ENCODE results near the gene MAP3K20.

MAP3K20 gene

DNA sequence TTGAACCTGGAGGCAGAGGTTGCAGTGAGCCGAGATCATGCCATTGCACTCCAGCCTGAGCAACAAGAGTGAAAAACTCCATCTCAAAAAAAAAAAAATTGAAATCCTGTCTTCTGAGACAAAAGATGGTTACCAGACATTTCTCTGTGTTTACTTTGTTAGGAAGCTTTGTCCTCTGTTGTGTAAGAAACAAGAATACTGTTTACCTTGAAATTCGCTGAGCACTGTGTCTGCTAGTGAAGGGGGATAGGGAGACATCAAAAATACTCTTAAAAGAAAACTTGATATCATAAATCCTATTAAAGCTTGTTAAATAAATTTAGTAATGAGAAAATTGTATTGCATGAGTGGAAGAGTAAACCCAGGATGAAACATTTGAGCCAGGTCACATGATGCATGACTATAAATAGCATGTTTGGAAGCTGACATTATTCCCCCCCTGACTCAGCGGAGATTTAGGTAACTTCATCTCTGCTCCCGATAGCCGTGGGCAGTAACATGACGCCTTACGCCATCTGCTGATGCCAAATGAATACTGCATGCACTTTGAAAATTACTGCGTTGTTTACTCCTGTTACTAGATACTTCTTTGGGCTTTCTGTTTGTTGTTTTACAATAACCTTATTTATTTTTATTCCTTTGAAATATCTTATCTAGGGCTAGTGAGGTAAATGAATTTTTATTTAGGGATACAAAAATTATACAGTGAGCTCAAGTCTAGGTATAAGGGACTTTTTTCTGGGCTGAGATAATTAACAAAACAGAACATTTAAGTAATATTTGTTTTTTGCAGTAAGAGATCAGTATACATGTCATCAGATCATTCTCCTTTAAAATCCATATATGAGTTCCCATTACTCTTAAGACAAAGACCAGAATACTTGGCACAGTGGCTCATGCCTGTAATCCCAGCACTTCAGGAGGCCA is 134.9 kb downstream of the MAP3K20 start:
- DNase-seq (ENCODE audit: low read depth) = peak; percentile 95
- peak; percentile 89 for TF ChIP-seq CTCF (IDR thresholded peaks at IDR 0.05; ENCODE audit: insufficient read depth, low read depth, low read length, missing control alignments)
- no peak overlapping the region for H3K4me3 ChIP-seq (ENCODE audit: low read length)

- no peak for TF ChIP-seq CTCF (IDR thresholded peaks at IDR 0.05; ENCODE audit: insufficient read depth, low read depth, low read length, missing control alignments)
- DNase-seq (ENCODE audit: low read depth) = no peak
These were observed 137.5 kb downstream of the MAP3K20 start for GRCh38 chr2:173213181-173213580.

DNA sequence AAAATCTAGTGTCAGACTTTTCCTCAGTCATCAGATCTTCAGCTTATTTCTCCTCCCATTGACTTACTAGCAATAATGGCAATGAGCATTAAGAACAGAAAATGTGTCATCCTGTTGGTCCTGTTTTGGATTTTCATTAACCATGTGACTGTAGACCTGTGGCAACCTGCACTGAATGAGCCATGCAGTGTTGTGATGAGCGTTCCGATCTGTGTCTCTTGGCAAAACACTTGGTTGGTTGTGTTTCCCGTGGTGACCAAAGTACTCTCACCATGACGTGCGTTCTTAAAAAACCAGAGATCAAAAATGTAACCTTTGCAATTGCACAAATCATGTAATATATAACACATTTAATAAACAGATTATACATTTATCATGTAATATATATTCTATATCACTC is 138.6 kb downstream of the MAP3K20 start:
- H3K4me3 ChIP-seq (ENCODE audit: low read length) = no peak overlapping the region
- TF ChIP-seq CTCF (IDR thresholded peaks at IDR 0.05; ENCODE audit: insufficient read depth, low read depth, low read length, missing control alignments) = no peak
- peak; percentile 99 for DNase-seq (ENCODE audit: low read depth)

More at GRCh38 chr2:173213181-173213580, 137.5 kb downstream of the MAP3K20 start:
- no peak overlapping the region for H3K4me3 ChIP-seq (ENCODE audit: low read length)

GRCh38 chr2:173215316-173215715 is 139.7 kb downstream of the MAP3K20 start:
- H3K4me3 ChIP-seq (ENCODE audit: low read length) = no peak overlapping the region
- no peak for DNase-seq (ENCODE audit: low read depth)
- TF ChIP-seq CTCF (IDR thresholded peaks at IDR 0.05; ENCODE audit: insufficient read depth, low read depth, low read length, missing control alignments) = no peak

- no peak for TF ChIP-seq CTCF (IDR thresholded peaks at IDR 0.05; ENCODE audit: insufficient read depth, low read depth, low read length, missing control alignments)
- H3K4me3 ChIP-seq (ENCODE audit: low read length) = no peak overlapping the region
- no peak for DNase-seq (ENCODE audit: low read depth)
These were observed 140.4 kb downstream of the MAP3K20 start for GRCh38 chr2:173216051-173216450.

GRCh38 chr2:173216668-173217067 is 141.0 kb downstream of the MAP3K20 start:
- no peak overlapping the region for H3K4me3 ChIP-seq (ENCODE audit: low read length)
- no peak for TF ChIP-seq CTCF (IDR thresholded peaks at IDR 0.05; ENCODE audit: insufficient read depth, low read depth, low read length, missing control alignments)
- no peak for DNase-seq (ENCODE audit: low read depth)

Measured in epithelial cell of esophagus (primary cell).